Mucosa of gallbladder (tissue), 1 donor: ENCODE results near the gene AEBP2. TPM values are rescaled to one million over a fixed set of nuclear protein-coding genes. Genes with fewer than 3 reads are reported as not detected.
"Not testable (repeated sequence)": the region's sequence is repeated elsewhere in the genome, so short reads cannot be mapped to it uniquely, and the experiment has no call there.

Source experiments
- DNase-seq: peaks from one replicate; pipeline ENCODE4 v3.0.0-alpha.2; 2020; ENCODE audit warnings: low spot score
- total RNA-seq: library from RNA; stranded (reverse); gene quantifications from one replicate; pipeline ENCODE4 v1.2.1, GENCODE V29; 2021
- donor health status: DM: no; HTN: no; CAD: no.

AEBP2 gene
- total RNA-seq, 1 donor from 2014 or later: 39.5 TPM

DNA sequence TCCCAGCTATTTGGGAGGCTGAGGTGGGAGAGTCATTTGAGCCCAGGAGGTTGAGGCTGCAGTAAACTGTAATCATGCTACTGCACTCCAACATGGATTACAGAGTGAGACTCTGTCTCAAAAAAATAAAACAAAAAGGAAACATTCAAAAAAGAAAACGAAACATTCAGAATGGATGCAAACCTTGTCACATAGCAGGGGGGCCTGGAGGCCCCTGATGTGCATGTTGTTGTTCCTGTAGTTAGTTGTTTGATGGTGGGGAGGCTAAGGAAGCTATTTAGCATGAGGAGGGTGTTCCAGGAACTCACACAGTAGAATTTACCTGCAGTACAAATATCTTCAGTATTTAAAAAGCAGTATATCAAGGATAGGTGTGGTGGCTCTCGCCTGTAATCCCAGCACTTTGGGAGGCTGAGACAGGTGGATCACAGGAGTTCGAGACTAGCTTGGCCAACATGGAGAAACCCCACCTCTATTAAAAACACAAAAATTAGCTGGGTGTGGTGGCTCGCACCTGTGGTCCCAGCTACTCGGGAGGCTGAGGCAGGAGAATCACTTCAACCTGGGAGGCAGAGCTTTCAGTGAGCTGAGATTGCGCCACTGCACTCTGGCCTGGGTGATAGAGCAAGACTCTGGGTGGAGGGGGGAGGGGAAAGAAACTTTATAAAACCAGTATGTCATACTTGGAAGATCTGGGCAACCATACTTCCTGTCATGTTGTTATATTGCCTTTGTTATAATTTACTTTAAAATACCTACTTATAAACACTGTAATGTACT lies 17.6 kb upstream of the AEBP2 start:
- no peak for DNase-seq

- DNase-seq: no peak
Observed at GRCh38 chr12:19423166-19423930, 15.9 kb upstream of the AEBP2 start.

DNA sequence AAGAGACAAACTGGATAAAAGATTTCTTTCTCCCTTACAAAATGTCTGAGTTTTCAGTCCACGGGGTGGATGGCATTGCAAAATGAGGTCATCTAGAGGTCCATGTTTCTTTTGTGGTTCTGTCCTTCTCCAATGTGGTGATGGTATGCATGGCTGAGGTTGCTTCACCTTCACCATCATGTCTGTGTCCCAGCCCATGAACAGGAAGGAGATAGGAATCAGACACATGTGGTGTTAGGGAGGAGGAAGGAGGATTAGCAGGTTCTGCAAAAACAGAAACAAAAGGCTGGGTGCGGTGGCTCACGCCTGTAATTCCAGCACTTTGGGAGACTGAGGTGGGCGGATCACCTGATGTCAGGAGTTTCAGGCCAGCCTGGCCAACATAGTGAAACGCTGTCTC lies 11.0 kb upstream of the AEBP2 start:
- no peak for DNase-seq

DNA sequence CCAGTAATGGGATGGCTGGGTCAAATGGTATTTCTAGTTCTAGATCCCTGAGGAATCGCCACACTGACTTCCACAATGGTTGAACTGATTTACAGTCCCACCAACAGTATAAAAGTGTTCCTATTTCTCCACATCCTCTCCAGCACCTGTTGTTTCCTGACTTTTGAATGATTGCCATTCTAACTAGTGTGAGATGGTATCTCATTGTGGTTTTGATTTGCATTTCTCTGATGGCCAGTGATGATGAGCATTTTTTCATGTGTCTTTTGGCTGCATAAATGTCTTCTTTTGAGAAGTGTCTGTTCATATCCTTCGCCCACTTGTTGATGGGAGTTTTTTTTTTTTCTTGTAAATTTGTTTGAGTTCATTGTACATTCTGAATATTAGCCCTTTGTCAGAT lies 9.8 kb upstream of the AEBP2 start:
- not testable (repeated sequence) for DNase-seq

GRCh38 chr12:19430988-19431387 lies 8.3 kb upstream of the AEBP2 start:
- DNase-seq: no peak

GRCh38 chr12:19431407-19432308 lies 7.6 kb upstream of the AEBP2 start:
- no peak for DNase-seq

DNA sequence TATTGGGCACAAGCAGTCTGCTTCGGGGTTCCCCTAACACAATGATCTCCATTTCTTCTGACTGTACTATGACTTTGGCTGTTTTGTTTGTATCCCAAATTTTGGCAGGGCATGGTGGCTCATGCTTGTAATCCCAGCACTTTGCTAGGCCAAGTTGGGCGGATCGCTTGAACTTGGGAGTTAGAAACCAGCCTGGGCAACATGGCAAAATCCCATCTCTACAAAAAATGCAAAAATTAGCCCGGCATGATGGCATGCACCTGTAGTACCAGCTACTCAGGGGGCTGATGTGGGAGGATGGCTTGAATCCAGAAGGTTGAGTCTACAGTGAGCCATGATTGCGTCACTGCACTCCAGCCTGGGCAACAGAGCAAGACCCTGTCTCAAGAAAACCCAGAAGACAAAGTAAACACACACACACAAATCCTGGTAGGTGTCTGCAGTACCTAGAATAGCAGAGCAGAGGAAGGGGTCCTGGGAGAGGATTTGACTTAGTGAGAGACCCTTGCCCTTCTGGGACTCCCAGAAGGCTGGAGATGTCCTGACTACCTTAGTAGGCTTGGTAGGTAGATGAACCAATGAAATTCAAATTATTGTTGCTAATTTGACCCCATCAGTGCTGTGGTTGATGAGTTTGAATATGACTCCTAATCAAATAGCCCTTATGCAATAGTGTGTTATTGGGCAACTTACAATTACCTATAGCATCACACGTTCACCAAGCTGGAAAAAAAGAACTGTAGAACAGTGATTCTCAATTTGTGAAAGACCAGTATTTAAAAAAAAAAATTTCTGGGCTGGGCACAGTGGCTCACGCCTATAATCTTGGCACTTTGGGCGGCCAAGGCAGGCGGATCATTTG lies 6.8 kb upstream of the AEBP2 start:
- no peak for DNase-seq

DNA sequence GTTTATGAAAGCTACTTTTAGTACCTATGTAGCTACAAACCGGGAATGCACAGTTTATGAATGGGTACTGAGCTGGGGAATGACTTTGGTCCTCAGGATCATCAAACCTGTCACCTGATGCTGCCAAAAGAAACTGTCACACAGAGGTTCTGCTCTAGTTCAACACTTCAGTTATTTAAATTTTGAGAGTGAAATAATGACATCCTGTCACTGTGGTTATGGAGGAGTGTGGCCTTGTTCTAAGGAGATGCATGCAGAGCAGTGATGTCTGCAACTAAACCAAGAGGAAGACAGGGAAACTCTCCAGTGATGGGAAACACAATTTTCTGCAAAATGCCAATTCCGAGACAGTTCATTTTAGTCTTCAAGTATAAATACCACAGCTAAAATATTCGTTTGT lies 4.8 kb upstream of the AEBP2 start:
- no peak for DNase-seq

- no peak for DNase-seq
Observed at GRCh38 chr12:19435831-19436497, 3.3 kb upstream of the AEBP2 start.

GRCh38 chr12:19436931-19437330 lies 2.4 kb upstream of the AEBP2 start:
- no peak for DNase-seq

- no peak for DNase-seq
Observed at GRCh38 chr12:19437996-19438395, 1.3 kb upstream of the AEBP2 start.

DNA sequence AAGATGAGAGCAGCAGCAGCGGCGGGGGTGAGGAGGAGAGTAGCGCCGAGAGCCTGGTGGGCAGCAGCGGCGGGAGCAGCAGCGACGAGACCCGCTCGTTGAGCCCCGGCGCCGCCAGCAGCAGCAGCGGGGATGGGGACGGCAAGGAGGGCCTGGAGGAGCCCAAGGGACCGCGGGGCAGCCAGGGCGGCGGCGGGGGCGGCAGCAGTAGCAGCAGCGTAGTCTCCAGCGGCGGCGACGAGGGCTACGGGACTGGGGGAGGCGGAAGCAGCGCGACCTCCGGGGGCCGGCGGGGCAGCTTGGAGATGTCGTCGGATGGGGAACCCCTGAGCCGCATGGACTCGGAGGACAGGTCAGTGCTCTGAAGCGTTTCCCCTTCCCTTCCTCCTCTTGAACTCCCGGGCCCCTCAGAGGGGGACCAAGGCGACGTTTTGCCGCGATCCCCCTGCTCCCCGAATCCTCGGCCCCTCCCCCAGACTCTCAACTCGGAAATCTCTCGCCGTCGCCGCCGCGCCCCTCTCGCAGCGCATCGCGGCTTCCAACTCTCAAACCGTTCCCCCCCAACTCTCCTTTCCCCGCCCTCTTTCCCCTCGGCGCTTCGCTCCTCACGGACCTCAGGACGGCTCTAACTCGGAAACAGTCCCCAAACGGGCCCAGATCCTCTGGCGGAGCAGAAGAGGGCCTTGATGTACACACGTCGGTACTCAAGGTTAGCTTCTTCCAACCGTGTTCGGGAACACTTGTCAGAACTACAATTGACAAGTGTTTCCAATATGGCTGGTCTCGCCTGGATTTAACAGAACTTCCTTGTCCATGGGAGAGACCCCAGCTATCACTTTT lies 947 bp downstream of the AEBP2 start:
- peak; percentile 21 for DNase-seq

DNA sequence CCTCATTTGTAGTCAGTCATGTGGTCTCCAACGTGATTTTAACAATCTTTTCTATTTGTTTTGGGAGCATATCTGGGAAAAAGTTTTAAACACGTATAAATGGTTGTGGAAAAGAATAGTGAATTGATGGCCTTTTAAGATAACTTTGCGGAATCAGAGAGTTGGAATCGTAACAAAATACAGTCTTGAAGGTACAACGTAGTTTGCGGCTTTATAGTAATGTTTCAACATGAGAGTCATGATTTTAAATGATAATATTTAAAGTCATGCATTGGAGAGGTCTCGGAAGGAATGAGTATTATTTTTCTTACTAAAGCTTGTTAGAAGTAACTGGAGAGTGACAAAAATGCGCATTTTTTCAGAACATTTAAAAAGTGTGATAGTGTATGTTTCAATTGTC lies 1.6 kb downstream of the AEBP2 start:
- DNase-seq: no peak

GRCh38 chr12:19443585-19443984 lies 4.3 kb downstream of the AEBP2 start:
- DNase-seq: no peak

- DNase-seq: no peak
Observed at GRCh38 chr12:19444097-19444496, 4.8 kb downstream of the AEBP2 start.

DNA sequence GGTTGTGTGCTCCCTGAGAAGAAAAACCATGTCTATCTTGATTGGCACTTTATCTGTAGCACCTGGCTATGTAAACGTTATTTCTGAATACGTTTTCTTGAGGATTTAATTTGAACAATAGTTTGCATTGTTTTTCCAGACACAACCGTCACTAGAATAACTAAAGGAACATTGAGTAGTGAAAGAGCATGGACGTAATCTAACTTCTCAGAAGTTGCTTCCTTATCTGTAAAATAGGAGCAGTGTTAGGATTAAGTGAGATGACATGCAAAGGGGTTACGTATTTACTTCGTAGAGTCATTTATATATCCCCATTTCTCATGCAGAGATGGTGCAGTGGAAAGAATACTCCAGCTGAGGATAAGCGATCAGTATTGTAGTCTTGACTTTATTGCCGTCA lies 8.1 kb downstream of the AEBP2 start:
- no peak for DNase-seq

DNA sequence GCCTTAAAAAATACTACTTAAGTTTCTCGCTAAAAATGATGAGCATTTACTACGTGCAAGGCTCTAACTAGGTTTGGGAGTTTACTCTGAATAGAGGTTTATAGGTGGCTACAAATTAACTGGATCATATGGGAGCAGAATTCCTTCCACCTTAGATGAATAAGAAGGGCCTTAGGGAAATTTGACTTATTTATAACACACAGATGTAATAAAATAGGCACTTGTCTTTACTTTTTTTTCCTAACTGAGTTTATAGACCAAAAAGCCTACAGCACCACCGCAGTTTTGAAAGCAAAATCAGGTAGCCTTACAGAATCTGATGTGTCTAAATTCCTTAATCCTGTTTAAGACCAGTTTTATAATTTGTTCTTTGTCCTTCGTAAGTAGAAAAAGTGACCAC lies 10.5 kb downstream of the AEBP2 start:
- no peak for DNase-seq

GRCh38 chr12:19450362-19450761 lies 11.1 kb downstream of the AEBP2 start:
- no peak for DNase-seq

DNA sequence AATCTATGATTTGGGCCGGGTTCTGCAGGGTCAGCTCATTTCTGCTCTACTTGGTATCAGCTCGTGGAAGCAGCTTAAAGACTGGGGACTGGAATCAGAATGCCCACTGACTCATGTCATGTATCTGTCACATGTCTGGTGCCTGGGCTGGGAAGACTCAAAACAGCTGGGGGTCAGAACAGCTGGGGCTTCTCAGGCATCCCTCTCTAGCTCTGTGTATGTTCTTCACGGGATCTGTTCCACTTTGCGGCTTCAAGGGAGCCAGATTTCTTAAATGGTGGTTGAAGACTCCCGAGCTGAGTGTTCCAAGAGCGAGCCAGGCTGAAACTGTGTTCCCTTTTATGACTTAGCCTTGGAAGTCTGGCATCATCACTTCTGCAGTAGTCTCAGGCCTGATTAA lies 11.9 kb downstream of the AEBP2 start:
- no peak for DNase-seq

- no peak for DNase-seq
Observed at GRCh38 chr12:19453961-19454360, 14.7 kb downstream of the AEBP2 start.
